ENCODE results near the gene SCUBE3.
A peak's percentile ranks its signal among the peaks of the same experiment; 100 is the strongest.

Gene SCUBE3

DNA sequence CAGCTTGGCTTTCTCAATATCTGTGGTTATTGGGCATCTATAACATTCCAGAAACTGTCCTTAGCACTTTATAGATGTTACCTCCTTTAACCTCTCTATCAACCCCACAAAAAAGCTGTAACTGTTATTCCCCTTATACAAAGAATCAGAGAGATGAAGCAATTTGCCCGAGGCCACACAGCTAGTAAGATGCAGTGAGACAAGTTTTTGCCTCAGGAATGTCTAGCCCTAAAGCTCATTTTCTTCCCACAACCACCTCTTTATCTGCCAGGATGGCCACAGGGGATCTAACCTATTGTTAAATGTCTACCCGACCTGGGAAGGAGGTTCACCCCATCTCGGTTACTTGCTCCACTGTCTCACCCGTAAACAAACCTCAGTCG, 40.7 kb upstream of the SCUBE3 start:
- no peak overlapping the region for H2AFZ ChIP-seq (ENCODE audit: low read depth, low read length)
- H3K27ac ChIP-seq (ENCODE audit: low read length), result no peak overlapping the region
- no peaks in the 10 kb centered on the region for H4K20me1 ChIP-seq (ENCODE audit: insufficient read depth, low read length)
- H3K4me3 ChIP-seq (ENCODE audit: low read depth in 1 of 2, low read length in 2 of 2), result no peak overlapping the region
- TF ChIP-seq, protein P1, sequence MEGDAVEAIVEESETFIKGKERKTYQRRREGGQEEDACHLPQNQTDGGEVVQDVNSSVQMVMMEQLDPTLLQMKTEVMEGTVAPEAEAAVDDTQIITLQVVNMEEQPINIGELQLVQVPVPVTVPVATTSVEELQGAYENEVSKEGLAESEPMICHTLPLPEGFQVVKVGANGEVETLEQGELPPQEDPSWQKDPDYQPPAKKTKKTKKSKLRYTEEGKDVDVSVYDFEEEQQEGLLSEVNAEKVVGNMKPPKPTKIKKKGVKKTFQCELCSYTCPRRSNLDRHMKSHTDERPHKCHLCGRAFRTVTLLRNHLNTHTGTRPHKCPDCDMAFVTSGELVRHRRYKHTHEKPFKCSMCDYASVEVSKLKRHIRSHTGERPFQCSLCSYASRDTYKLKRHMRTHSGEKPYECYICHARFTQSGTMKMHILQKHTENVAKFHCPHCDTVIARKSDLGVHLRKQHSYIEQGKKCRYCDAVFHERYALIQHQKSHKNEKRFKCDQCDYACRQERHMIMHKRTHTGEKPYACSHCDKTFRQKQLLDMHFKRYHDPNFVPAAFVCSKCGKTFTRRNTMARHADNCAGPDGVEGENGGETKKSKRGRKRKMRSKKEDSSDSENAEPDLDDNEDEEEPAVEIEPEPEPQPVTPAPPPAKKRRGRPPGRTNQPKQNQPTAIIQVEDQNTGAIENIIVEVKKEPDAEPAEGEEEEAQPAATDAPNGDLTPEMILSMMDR (IDR thresholded peaks at IDR 0.05; ENCODE audit: borderline replicate concordance, extremely low read depth, low read length, poor library complexity, severe bottlenecking), result no peak
- no peak for TF ChIP-seq EZH2 (IDR thresholded peaks at IDR 0.05; ENCODE audit: borderline replicate concordance, low read depth, low read length, severe bottlenecking)
- no peaks in the 10 kb centered on the region for H3K36me3 ChIP-seq (ENCODE audit: insufficient read depth, low read length)
- H3K27me3 ChIP-seq (ENCODE audit: insufficient read depth, low read length, poor library complexity), result peaks cover 7% of the 10 kb centered on the region
- H3K4me2 ChIP-seq (ENCODE audit: insufficient read depth, low read length), result no peak overlapping the region
- no peak for ATAC-seq (ENCODE audit: insufficient read depth, low read depth)
- no peaks in the 10 kb centered on the region for H3K9me3 ChIP-seq (ENCODE audit: insufficient read depth, low read length, severe bottlenecking)
- H3K79me2 ChIP-seq (ENCODE audit: insufficient read depth, low read length), result no peaks in the 10 kb centered on the region
- no peaks in the 10 kb centered on the region for H3K4me1 ChIP-seq (ENCODE audit: insufficient read depth, low read length)
- H3K9ac ChIP-seq (ENCODE audit: low read depth, low read length), result no peak overlapping the region
- DNase-seq, result no peak

GRCh38 chr6:35173427-35174087, 40.2 kb upstream of the SCUBE3 start:
- peaks cover 7% of the 10 kb centered on the region for H3K27me3 ChIP-seq (ENCODE audit: insufficient read depth, low read length, poor library complexity)
- DNase-seq (no peak), ATAC-seq (ENCODE audit: insufficient read depth, low read depth) (0 out of 3 replicates have a peak, but pooled peaks have one; percentile 45)
- H3K36me3 ChIP-seq (ENCODE audit: insufficient read depth, low read length), result no peaks in the 10 kb centered on the region
- H3K79me2 ChIP-seq (ENCODE audit: insufficient read depth, low read length), result no peaks in the 10 kb centered on the region
- TF ChIP-seq, protein P1 (IDR thresholded peaks at IDR 0.05; ENCODE audit: borderline replicate concordance, extremely low read depth, low read length, poor library complexity, severe bottlenecking), result no peak
- no peak for TF ChIP-seq EZH2 (IDR thresholded peaks at IDR 0.05; ENCODE audit: borderline replicate concordance, low read depth, low read length, severe bottlenecking)
- H3K27ac ChIP-seq (ENCODE audit: low read length), result no peak overlapping the region
- no peaks in the 10 kb centered on the region for H4K20me1 ChIP-seq (ENCODE audit: insufficient read depth, low read length)
- H2AFZ ChIP-seq (ENCODE audit: low read depth, low read length), result no peak overlapping the region
- no peak overlapping the region for H3K9ac ChIP-seq (ENCODE audit: low read depth, low read length)
- no peaks in the 10 kb centered on the region for H3K4me1 ChIP-seq (ENCODE audit: insufficient read depth, low read length)
- no peak overlapping the region for H3K4me3 ChIP-seq (ENCODE audit: low read depth in 1 of 2, low read length in 2 of 2)
- no peaks in the 10 kb centered on the region for H3K9me3 ChIP-seq (ENCODE audit: insufficient read depth, low read length, severe bottlenecking)
- no peak overlapping the region for H3K4me2 ChIP-seq (ENCODE audit: insufficient read depth, low read length)

GRCh38 chr6:35174088-35174434, 39.7 kb upstream of the SCUBE3 start:
- Histone ChIP-seq H3K36me3 (ENCODE audit: insufficient read depth, low read length) (no peaks in the 10 kb centered on the region), H3K27ac (ENCODE audit: low read length) (no peak overlapping the region), H3K9me3 (ENCODE audit: insufficient read depth, low read length, severe bottlenecking) (no peaks in the 10 kb centered on the region), H4K20me1 (ENCODE audit: insufficient read depth, low read length) (no peaks in the 10 kb centered on the region), H3K4me1 (ENCODE audit: insufficient read depth, low read length) (no peaks in the 10 kb centered on the region), H3K27me3 (ENCODE audit: insufficient read depth, low read length, poor library complexity) (peaks cover 10% of the 10 kb centered on the region), H2AFZ (ENCODE audit: low read depth, low read length) (no peak overlapping the region), H3K9ac (ENCODE audit: low read depth, low read length) (no peak overlapping the region), H3K4me3 (ENCODE audit: low read depth in 1 of 2, low read length in 2 of 2) (no peak overlapping the region), H3K79me2 (ENCODE audit: insufficient read depth, low read length) (no peaks in the 10 kb centered on the region), H3K4me2 (ENCODE audit: insufficient read depth, low read length) (no peak overlapping the region)
- ATAC-seq (ENCODE audit: insufficient read depth, low read depth) (no peak; the same call in 2 of the 3 replicates), DNase-seq (no peak)
- TF ChIP-seq, protein P1 (IDR thresholded peaks at IDR 0.05; ENCODE audit: borderline replicate concordance, extremely low read depth, low read length, poor library complexity, severe bottlenecking), result no peak
- TF ChIP-seq EZH2 (IDR thresholded peaks at IDR 0.05; ENCODE audit: borderline replicate concordance, low read depth, low read length, severe bottlenecking), result no peak
